HG03457 (cell line): ENCODE data around the gene ATRIP.
"Not testable (repeated sequence)": the region's sequence is repeated elsewhere in the genome, so short reads cannot be mapped to it uniquely, and the experiment has no call there.

Source experiments
- ATAC-seq: cut with Tn5 transposase; IDR thresholded peaks from one replicate; pipeline ENCODE4 v1.9.1; 2021; ENCODE audit warnings: moderate number of reproducible peaks; ENCODE audit not compliant: unreplicated experiment

Gene ATRIP

DNA sequence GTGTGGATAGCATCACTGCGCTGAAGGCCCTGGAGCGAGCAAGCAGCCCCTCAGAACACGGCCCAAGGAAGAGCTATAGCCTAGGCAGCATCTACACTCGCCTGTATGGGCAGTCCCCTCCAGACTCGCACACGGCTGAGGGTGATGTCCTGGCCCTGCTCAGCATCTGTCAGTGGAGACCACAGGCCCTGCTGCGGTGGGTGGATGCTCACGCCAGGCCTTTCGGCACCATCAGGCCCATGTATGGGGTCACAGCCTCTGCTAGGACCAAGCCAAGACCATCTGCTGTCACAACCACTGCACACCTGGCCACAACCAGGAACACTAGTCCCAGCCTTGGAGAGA, 20.5 kb downstream of the ATRIP start:
- ATAC-seq = no peak

DNA sequence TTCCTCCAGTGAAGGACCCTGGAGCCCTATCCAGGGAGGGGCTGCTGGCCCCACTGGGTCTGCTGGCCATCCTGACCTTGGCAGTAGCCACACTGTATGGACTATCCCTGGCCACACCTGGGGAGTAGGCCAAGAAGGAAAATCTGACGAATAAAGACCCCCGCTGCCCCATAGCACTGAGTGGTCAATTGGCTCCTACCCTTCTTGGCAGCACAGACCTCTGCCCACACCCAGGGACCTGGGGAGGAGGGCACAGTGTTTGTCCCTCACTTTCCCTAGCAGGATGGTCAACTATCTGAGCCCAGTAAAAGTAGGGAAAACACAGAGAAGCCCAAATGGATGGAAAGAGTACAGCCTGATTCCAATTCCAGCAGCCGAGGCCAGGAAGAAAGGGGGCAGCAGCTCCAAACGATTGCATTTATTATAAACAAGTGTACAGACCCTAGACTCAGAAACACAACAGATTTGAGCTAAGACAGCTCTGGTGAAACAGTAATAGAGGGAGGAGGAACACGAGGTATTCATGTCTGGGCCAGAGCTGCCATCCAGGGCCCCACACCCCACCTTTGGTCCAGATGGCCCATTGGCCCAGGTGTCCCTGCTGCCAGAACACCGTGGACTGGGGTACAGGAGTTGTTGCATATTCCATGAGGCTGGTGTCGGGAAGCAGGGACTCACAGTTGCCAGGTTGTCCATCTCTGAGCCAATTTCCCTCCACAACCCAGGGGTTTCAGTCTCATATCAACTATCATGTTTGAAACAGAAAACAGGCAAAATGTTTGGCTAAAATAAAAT, 21.1 kb downstream of the ATRIP start:
- no peak for ATAC-seq

DNA sequence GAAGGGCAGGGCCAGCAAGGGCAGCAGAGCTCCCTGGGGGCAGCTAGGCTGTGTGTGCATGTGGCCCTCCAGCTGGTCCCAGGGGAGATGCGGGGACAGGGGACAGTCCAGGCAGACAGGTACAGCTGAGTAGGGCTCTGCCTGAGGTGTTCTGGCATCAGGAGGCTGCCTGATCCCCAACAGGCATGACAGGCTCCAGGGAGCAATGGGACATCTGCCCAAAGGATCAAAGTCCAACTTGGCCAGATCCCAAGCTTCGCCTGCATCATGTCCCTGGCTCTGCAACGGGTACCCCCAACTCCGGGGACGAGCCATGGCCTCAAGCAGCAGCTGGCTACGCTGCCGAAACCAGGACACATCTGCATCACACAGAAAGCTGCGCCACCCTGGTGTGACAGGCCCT, 21.8 kb downstream of the ATRIP start:
- ATAC-seq = no peak

DNA sequence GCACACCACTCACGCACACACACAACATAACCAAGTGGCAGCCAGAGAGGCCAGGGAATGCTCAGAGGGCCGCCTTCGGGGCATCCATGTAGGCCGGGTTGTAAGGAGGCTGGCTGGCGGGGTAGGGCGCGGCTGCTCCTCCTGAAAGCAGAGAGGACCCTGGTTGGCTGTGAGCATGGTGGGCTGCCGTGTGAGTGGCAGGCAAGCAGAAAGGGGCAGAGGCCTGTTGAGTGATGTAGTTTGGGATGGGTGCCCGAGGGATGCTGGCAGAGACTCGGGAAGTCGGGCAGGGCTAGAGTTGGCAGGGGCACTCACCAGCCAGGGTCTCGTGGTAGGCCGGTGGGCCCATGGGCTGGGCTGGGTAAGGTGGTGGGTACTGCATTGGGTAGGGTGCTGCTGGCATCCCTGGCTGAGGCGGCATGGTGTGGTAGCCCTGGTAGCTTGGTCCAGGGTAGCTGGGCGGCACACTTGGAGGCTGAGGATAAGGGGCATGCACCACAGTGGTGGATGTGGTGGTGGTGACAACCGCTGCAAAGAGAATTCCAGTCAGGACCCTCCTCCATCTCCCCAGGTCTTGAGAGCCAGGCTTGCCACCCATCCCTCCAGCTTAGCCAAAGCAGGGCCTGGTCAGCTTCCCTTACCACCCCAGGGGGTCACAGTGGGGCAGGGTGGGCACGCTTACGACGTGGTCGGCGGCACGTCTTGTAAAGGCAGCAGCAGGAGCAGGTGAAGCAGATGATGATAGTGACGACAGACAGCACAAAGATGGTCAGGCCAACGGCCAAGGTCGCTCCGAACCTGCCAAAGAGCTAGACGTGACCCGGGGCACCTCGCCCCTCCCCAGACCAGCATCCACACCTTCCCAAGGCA, 22.7 kb downstream of the ATRIP start:
- no peak for ATAC-seq

DNA sequence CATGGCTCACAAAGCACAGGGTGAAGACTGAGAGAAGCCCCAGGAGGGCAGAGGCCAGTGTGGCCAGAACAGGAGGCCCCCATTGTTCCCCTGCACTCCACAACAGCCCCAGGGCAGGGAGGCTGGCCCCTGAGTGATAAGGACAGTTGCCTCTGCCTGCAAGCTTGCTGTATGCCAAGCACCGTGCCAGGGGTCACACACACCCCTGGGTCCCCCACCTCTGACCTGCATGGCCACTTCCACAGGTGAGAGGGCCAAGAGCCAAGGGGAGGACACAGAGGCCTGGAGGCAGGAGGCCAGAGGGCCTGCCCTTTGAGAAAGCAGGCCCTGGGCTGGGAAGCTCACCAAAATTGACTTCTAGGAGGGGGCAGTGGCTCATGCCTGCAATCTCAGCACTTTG, 23.7 kb downstream of the ATRIP start:
- no peak for ATAC-seq

DNA sequence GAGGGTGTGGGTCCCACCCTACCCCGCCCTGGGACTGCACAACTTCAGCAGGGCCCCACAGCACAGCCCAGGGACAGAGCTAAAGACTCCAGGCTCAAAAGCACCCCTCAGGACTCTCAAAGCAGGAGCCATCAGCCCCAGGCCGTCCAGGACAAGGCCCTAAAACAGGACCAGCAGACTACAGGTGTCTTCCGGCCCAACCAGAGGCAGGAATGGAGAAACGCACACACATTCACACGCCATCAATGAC, 26.1 kb downstream of the ATRIP start:
- ATAC-seq = no peak

DNA sequence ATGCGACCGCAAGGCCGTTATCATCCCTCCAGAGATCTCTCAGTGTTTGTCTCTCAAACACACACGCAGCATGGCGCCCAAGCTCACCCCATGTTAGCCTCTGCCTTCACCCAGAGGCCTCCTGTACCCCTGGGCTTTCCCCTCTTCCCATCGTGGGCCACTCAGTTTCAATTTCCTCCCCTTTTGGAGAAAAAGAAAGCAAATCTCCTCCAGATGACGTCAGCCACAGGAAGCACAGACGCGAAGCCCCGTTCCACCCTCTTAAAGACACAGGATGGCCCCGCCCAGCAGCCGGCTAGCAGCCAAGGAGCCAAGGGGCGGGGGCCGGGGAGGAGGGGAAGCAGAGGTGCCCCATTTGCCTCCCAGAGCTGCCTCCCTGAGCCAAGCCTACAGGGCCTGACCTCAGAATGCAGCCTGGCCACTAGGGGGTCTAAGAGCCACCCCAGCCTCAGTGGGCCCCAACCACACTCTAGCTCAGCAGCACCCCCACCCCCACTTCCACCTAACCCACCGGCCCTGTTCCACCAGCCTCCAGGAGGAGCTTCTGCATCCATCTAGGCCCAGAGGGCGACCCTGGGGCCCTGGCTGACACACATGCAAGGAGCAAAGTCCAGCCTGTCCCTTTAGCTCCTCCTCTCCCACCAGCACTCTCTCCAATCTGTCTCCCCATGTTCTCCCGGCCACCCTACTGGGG, 26.5 kb downstream of the ATRIP start:
- peak; percentile 56 for ATAC-seq

DNA sequence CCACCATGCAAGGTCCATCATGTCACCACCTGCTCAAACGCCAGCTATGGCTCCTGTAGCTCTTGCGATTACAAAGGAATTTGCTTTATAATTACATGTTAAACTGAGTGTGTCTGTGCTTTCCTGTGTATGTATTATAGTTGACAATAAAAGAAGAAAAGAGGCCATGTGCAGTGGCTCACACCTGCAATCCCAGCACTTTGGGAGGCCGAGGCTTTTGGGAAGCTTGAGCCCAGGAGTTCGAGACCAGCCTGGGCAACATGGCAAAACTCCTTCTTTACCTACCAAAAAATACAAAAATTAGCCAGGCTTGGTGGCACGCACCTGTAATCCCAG, 27.0 kb downstream of the ATRIP start:
- ATAC-seq = no peak

DNA sequence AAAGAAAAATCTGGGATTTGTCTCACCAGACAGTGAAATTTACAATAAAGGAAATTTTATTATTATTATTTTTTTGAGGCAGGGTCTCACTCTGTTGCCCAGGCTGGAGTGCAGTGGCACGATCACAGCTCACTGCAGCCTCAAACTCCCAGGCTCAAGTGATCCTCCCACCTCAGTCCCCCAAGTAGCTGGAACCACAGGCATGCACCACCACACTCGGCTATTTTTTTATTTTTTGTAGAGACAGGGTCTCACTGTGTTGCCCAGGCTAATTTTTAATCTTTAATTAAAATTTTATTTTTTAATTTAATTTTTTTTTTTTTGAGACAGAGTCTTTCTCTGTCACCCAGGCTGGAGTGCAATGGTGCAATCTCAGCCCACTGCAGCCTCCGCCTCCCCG, 27.5 kb downstream of the ATRIP start:
- not testable (repeated sequence) for ATAC-seq

DNA sequence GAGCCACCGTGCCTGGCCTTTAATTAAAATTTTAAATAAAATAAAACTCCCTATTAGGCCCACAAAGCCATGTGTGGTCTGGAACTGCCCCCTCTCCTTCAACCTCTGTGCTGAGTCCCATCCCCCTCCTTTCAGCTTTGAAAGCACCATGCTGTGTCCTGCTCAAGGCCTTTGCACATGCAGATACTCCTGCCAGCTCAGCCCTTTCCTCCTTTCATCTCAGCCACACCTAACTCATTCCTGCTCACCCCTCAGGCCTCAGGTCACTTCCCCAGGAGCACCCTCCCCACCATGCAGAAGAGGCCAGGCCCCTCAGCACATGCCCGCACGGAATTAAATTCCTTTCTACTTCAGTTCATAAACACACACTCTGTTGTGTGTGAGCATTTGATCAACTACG, 28.1 kb downstream of the ATRIP start:
- no peak for ATAC-seq

DNA sequence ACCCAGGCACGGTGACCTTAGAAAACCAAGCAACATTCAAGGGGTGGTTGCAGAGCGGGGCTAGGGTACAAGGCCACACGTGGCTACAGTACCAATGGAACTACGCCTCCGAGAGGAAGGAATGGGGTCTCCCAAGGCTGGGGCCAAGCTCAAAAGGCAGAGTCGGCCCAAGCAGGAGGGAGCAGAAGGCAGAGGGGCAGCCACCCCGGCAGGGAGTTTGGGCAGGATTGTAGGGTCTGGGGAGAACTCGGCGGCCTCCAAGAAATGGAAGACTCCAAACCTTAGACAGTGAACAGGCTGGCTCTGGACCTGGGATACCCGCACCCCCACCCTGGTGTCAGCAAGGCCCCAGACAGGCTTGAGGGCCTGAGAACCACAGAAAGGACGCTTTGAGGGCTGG, 28.7 kb downstream of the ATRIP start:
- no peak for ATAC-seq

DNA sequence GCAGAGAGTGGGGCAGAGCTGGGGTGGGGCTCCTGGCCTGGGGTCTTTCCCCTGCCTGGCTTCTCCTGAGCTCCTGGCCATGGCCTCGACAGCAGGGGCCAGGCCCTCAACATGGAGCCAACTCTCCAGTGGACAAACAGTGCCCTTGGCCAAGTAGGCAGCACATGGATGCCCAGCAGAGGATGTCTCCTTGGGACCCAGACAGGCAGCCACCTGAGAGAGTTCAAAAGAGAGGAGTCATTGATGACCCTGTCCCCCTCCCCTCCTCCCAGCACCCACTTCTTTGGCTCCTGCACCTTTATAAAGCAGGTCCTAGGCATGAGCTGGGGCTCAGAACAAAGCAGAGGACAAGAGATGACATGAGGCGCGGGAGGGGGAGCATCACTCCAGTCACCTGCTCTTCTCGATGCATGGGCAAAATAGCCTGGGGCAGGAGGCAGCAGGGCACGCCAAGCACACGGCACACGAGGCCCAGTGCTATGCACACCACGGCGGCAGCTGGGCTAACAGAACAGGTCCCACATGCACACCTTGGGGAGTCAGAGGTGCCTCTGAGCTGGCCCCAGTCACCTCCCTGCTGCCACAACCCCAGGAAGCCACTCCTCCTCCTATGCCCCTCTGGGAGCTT, 30.0 kb downstream of the ATRIP start:
- ATAC-seq = no peak

DNA sequence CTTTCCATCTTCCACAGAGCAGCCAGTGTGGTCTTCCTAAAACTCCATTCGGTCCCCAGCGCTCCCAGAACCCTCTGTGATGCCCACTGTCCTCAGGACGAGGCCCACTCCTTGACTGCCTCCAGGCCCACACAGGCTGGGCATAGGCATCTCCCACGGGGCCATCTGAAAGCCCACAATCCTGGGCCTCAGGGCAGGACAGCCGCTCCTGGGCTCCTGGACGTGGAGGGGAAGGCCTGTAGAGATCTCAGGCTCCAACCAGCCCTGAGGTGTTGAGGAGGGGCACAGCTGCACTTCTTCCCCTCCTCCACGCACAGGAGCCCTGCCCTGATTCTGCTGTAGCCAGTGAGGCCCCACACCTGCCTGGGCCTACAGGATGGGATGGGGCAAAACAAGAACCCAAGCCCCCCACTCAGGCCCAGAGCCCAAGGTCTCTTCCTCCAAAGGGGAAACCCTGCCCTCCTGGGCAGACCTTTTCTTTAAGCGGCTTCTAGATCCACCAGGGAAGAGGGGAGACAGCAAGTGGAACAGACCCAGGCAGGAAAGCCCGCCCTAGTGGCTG, 31.5 kb downstream of the ATRIP start:
- no peak for ATAC-seq

DNA sequence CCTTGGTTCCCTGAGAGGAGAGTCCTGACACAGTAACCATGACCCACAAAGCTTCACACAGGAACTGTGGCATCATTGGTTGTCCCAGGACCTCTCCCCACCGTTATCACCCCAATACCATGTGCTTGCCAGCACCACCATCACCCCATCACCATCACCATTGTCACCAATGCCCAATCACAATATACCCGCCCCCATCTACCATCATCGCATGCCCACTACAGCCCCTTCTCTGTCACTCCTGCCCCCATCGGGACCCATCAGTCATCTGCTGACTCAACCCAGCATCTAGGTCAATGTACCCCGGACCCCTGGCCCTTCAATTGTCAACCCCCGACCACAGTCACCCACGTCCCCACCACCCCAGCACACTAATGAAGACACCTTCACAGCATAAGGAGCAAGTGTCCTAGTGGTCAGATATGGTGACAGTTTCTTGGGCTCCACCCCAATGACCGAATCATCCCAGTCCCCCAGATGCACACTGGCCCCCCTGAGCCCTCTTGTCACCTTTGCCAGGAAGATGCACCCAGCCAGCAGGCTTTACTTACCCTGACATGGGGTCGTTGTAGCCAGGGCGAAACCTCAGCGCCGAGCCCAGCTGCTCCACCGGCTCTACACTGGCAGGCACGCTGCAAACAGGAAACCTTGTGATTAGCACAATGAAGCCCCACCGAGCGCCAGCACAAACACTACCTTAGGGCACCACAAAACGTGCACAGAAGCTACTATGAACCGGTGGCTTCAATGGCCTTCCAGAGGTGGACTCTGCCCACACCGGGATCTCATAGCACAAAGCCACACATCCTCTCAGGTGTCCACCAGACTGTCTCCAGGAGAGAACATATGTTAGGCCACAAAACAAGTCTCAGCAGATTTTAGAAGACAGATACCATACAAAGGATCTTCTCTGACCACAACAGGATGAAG, 32.4 kb downstream of the ATRIP start:
- ATAC-seq = no peak

DNA sequence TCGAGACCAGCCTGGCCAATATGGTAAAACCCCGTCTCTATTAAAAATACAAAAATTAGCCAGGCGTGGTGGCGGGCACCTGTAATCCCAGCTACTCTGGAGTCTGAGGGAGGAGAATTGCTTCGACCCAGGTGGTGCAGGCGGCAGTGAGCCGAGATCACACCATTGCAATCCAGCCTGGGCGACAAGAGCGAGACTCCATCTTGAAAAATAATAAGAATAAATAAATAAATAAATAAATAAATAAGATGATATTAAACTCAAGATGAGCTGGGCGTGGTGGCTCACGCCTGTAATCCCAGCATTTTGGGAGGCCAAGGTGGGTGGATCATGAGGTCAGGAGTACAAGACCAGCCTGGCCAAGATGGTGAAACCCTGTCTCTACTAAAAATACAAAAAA, 34.4 kb downstream of the ATRIP start:
- not testable (repeated sequence) for ATAC-seq

DNA sequence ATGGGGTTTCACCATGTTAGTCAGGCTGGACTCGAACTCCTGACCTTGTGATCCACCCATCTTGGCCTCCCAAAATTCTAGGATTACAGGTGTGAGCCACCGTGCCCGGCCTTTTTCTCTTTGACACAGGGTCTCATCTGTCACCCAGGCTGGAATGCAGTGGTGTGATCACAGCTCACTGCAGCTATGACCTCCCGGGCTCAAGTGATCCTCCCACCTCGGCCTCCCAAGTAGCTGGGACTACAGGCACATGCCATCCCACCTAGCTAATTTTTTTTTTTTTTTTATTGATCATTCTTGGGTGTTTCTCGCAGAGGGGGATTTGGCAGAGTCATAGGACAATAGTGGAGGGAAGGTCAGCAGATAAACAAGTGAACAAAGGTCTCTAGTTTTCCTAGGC, 36.3 kb downstream of the ATRIP start:
- ATAC-seq = not testable (repeated sequence)

DNA sequence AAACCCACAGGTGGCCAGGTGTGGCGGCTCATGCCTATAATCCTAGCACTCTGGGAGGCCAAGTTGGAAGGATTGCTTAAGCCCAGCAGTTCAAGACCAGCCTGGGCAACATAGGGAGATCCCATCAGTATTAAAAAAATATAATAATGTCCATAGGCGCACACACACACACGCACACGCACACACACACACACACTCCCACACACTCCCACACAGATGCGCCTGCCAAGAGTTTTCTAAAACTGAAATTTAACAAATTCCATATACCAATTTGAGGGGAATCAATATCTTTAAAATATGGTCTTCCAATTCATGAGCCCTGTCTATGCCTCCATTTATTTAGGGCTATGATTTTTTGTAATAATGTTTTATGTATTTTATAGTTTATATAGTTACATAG, 40.4 kb downstream of the ATRIP start:
- ATAC-seq = no peak

DNA sequence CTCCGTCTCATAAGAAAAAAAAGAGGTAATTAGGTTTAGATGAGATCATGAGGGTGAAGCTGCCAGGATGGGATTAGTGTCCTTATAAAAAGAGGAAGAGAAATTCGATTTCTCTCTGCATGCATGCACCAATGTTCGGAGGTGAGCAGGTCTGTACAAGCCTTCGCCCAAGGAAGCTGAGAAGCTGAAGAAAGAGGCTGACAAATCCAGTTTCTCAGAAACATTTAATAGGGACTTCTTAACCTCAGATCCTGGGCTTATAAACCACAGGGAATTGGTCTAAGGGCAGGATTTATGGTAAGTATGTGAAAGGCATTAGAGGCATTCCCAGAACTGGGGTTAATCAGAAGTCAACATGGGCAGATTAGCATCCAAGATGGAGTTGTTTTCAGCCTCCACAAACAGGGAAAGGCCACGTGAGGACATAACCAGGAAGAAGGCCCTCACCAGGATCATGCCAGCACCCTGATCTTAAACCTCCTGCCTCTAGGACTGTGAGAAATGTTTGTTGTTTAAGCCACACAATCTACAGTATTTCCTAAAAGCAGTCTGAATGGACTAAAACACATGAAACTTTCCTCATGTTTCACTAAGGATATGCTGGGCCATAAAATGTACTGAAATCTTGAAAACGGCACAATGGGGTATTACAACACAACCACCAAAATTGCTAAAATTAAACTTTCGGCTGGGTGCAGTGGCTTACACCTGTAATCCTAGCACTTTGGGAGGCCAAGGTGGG, 46.1 kb downstream of the ATRIP start:
- ATAC-seq = no peak

DNA sequence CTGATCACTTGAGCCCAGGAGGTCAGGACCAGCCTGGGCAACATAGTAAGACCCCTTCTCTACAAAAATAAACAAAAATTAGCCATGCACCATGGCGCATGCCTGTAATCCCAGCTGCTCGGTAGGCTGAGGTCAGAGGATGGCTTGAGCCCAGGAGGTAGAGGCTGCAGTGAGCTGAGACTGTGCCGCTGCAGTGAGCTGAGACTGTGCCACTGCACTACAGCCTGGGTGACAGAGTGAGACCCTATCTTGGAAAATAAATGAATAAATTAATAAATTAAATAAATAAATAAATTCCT, 46.6 kb downstream of the ATRIP start:
- ATAC-seq = no peak

DNA sequence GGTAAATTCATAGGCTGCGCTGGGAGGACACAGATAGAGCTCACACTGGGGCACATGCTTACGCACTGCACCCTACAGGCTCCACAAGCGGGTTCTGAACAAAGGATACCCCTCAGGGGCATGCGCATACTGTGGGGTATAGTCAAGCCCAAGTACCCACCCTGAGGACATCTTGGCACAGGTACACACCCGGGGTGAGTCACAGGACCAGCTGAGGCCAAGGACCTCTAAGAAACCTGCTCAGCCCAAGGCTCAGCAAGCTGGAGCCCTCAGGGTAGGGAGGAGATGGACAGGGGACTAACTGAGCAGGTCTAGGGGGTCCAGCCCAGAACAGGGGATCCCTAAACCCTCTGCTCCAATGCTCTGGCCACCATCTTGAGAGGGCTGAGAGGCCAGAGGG, 54.1 kb downstream of the ATRIP start:
- ATAC-seq = no peak
